Endothelial cell of hepatic sinusoid (primary cell): ENCODE results near the gene CAPN12.

Experiments used
- in situ Hi-C: cut with HindIII; loops from 2 replicates; pipeline ENCODE4 v1.10.0; 2017; ENCODE audit warnings: low sequenced_read_pairs

The CAPN12 gene

DNA sequence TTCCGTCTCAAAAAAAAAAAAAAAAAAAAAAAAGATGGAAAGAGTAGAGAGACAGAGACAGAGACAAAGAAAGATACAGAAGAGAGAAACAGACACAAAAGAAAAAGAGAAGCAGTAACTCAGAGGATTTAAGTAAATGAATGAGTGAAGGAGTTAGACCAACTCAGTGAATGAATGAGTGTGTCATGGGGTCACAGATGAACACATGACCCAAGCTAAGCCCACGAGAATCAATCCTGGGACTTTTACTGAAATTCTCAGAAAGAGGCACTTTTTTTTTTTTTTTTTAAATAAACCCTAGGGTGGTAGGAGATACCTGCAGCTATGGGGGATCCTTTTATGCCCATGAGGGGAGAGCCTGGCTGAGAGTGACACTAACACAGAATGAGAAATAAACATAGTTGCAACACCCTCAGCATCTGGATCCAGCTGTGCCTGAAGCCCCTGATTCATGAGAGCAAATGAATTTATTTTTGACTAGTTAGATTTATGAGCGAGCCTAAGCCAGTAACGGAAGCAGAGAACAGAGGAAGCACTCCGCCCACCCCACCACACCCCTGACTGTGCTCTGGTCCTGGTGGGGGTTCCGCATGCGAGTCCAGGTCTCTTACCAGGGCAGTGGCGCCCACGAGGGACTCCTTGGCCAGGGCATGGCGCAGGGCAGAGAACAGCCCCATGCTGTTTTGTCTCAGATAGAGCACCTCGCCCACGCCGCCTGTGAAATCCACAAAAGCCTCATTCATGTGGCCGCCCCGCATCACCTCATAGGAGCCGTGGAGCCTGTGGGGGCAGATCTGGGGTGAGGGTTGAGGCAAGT lies 4.6 kb downstream of the CAPN12 start:
- in situ Hi-C loops = no loop called here

DNA sequence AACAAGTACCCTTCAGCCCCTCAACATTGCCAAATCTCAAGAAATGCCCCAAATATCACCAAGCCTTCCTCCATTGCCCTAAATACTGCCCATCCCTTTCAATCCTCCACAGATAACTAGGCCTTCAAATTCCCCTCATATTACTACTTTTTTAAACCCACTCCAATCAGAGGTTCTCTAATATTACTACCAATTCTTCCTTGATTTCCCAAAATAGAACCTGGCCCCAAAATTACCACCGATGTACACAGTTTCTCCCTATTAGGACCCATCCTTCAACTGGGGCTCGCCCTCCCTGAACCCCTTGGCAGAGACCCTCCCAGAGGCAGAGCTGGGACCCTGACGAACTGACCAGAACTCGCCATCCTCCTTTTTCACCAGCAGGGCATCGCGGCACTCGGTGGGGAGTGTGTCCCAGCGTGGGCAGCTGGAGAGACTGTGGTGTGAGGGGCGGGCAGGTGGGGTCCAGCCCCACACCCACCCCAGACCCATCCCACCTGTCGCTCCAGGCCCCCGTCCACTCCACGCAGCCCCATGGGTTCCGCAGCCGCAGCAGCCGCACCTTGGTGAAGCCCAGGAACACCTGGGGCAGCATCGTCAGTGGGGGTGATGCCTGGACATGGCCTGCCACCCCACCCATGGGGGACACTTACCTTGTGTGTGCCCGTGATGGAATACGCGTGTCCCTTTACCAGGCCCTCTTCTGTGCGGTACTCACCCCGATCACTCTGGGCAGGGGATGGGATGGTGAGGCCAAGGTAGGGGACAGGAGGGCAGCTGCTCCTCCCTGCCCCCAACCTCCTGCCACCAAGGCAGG lies 6.1 kb downstream of the CAPN12 start:
- in situ Hi-C loops = no loop called here

DNA sequence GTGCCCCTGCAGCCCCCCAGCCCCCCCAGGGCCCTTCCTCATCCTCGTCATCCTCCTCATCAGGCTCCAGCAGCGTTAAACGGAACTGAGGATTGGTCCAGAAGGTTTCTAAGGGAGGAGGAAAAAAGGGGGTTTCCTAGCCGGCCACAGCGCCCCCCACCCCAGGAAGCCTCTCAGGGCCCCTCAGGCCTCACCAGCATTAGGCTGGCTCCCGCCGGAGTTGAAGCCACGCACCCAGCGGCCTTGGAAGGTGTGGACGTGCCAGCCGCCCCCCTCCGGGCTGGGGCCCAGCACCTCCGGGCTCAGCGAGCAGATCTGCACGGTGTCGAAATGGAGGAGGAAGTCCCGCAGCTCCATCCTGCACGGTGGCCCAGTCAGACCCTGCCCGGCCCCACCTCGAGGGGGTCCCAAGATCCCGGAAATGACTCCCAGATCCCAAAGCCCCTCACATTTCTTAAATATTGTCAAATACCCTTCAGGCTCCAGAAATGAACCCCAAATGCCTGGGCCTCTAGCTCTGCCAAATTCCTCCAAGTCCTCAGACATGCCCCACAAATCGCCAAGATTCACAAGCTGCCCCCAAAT lies 6.9 kb downstream of the CAPN12 start:
- in situ Hi-C loops = no loop called here

DNA sequence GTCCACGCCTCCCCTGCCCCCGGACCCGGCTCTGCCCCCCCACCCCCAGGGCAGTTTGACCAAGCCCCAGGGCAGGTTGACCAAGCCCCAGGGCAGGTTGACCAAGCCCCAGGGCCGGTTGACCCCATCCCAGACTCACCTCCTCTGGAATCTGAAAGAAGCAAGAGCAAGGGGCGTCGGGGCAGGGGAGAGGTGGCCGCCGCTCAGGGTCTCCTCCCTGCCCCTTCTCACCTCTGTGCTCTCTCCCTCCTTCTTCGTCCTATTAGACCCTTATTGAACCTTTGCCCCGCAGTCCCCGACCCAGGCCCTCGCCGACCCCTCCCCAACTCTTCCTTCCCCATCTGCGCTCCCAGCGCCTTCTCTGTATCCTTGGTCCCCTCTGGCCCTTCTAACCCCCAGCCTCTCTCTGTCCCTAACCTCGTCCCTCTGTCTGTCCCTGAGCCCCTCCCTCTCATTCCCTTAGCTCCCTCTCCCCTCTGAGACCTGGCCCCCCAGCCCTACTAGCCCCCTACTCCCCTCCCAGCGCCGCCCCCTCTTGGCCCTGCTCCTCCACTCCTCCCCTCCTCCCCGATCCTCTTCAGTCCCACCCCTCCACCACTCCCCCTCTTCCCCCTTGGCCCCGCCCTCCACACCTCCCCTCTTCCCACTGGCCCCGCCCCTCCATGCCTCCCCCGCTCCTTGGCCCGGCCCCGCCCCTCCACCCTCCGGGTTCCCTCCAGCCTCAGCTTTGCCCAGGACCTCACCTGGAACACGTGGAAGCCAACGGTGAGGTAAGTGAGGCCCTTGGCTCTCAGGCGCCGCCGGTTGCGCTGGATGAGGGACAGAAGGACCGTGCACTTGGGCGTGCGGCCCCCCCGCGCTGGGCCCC lies 7.6 kb downstream of the CAPN12 start:
- in situ Hi-C loops = no loop called here

DNA sequence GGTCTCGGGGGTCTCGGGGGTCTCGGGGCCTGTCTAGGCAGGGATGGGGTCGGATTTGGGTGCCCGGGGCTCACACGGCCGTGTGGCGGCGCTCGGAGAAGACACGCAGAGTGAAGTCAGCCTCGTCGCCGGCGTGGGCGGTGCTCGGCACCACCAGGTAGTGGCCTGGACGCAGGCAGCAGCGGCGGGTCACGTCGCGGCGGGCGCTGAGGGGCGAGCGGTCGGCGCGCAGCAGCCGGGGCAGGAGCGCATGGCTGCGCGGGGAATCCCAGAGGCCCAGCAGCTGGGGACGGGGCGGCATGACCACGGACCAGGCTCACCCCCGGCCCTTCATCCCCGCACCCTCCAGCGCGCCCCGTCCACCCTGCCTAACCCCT lies 8.2 kb downstream of the CAPN12 start:
- in situ Hi-C loops = no loop called here

DNA sequence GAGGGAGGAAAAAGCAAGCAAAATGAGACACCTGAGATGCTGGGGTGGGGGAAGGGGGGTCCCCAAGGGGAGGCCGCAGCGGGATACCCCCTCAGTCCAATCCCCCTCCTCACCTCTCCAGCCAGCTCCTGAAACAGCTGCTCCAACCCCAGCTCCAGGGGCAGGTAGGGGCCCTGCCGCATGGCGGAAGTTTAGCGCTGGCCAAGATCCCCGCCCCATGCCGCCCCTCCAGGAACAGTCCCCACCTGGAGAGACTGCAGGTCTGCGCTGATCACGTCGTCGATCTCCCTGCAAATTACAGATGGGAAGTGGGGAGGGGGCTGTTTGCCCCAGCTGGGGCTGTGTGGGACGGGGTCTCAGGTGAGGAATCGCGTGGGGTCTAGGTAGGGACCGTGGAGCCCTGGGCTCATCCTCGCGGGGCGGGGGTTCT lies 9.0 kb downstream of the CAPN12 start:
- in situ Hi-C loops = no loop called here

DNA sequence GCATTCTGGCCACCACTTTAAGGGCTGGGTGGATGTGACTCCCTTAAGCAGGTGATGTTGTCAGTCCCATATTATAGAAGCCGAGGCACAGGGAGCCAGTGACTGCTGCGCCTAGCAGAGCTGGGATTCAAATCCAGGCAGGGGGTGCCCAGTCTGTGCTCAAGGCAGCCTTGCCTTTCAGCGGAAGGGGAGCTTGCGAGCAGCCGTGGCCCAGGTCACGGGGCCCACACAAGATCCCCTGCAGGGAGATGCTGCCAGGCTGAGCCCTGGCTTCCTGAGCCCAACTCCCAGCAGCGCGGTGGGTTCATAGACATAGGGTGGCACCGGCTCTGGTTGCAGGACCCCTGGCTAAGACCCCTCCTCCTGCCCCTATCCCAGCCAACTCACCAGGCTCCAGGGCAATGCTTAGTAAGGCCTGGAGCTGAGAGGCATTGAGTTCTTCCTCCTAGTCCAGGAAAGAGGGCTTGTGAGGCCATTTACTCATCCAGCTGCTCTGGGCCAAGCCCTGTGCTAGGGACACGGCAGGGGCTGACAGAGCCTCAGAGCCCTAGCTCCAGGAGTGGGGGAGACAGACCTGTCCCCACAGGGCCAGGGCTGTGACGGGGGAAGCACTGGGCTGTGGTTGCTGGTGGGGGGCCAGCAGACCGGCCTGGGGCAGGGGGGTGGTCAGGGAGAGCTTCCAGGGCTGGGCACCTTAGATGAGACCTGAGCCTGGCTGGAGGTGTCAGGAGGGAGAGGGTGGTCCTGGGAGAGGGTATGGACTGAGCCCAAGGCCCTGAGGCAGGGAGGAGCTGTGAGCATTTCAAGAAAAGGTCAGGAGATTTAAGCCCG lies 9.6 kb downstream of the CAPN12 start:
- in situ Hi-C loops = no loop called here

DNA sequence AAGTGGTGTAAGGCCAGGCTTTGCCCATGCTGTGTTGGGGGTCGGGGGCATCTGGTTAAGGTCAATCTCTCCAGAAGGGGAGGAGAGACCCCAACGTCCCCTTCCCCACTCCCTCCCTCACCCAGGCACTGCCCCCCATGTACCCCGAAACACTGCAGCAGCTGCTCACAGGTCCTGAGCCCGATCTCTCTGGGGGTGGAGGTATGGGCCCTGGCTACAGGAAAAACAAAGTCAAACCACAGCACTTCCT lies 10.2 kb downstream of the CAPN12 start:
- in situ Hi-C loops = no loop called here

DNA sequence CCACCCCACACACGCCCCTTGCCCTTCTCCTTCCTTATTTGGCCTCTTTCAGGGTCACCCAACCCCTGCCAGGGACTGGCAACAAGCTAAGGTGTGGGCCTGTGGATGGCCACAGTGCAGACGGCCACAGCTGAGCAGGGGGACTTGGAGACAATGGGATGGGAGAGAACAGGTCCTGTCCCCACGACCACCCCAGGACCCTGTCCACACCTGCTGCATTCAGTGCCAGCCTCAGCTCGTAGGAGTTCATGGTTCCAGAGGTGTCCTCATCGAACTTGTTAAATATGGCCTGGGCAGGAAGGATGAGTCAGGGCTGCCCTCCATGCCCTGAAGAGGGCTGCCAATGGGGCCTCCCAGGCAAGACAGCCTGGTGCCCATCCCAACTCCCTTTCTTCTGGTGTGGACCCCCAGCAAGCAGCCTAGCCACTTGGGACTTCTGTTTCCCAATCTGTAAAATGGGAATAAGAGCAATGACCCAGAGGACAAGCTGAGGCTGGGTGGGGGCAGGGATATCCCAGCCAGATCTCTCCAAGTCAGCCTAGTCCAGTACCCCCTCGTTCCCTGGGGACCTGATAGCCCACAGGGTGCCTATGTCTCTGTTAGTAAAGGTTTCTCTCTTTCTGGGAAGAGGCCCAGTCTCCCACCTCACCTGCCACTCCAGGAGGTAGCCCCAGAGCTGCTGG lies 10.6 kb downstream of the CAPN12 start:
- in situ Hi-C loops = no loop called here

DNA sequence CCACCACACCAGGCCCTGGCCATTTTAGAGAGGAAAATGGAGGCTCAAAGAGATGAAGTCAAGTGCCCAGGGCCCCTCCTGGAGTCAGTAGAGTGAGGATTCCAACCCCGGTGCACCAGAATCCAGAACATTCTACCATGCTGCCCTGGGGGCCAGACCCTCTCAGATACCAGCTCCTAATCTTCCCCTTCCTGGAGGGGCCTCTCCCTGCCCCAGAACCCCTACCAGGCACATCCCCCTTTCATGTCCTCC lies 11.1 kb downstream of the CAPN12 start:
- in situ Hi-C loops = no loop called here

DNA sequence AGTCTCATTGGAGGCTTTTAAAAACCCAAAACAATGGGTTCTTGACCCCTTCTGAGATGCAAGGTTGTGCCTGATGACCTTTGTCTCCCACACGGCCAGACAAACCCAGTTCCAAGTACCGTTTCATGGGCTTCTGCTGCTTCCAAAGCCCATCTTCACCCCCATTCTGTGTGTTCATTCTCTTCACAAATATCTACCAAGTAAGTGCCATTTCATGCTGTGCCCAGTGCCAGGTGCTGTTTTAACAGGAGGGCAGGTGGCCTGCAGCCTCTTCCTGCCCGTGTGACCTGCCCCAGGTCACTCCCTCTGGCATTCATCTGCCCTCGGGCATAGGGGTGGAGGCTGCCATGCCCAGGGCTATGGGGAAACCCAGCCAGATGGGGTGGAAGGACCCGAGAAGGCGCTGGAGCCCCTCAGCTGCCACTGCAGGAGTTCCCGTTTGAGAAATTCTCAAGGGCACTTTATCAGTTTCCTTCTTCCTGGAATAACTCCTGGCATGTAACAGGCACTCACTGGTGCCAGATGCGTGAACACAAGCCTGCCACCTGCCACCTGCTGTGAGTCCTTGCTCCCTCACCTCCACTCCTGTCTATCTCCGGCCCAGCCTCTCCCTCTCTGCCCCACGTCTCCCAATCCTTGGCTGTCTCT lies 12.5 kb downstream of the CAPN12 start:
- in situ Hi-C loops = no loop called here

DNA sequence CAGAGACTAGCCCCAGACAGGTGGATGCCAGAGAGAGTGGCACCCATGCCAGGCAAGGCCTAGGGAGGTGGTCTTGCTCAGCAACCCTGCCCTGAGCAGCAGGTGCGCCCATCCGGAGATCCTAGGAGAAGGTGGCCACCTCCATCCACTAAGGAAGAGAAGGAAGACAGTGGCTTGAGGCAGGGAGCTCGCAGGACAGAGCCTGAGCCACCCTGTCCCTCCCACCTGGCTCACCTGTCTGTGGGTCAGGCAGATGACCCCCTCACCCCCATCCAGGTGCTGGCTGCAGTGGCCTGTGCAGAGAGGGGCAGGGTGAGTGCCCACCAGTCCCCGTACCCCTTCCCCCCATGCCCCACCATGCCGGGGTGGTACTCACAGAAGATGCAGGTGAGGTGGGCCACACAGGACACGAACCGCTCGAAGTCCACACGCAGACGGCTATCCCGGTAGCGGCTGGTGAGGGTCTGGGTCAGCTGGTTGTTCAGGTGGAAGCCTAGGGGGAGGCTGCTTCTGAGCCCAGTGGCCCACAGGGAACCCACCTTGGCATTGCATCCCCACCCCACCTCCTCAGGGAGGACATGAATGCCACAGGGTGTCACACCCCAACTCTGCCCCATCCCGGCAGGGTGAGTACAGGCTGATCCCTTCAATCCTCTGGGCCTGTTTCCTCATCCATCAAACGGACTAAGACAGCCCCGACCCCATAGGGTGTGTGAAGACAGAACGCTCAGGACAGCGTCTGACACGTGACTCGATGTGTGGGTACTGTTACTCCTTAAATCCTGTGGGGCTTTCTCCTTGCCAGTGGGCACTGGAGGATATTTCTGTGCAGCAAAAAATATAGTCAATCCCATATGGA lies 13.3 kb downstream of the CAPN12 start:
- in situ Hi-C loops = no loop called here

DNA sequence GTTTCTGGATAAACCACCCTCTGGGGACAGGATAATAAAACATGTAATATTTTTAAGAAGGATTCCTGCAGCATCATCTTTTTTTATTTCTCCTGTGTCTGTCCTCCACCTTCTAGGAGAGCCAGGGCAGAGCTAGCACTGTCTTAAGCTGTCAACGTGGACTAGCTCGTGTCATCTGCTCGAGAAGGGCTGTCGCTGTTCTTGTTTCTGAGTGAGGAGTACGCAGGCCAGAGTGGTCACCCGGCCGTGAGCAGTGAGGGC lies 13.9 kb downstream of the CAPN12 start:
- in situ Hi-C loops = no loop called here

DNA sequence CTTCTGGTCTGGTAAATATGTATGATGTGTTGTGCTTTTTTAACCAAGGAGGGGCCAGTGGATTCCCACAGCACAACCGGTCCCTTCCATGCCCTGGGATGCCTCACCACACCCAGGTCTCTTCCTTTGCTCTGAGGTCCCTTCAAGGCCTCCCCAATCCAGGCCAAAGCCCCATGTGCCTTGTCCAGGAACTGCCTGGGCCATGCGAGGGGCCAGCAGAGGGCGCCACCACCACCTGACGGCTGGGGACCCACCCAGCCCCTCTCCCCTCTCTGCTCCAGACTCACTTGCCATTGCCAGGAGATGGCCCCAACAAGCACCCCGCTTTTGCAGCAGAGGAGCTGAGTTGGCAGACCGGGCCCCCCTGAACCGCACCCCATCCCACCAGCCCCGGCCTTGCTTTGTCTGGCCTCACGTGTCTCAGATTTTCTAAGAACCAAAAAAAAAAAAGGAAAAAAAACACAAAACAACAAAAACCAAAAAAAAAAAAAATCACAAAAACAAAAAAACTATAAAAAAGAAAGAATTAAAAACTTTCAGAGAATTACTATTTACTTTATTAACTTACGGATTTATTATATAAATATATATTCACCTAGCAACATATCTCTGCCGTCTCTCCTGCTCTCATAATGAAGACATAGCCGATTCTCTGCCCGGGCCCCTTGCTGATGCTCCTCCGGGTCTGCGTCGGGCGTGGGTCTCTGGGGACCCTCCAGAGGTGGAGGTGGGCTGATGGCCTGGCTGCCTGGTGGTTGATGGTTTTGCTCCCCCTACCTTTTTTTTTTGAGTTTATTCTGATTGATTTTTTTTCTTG lies 14.4 kb downstream of the CAPN12 start:
- in situ Hi-C loops = no loop called here

DNA sequence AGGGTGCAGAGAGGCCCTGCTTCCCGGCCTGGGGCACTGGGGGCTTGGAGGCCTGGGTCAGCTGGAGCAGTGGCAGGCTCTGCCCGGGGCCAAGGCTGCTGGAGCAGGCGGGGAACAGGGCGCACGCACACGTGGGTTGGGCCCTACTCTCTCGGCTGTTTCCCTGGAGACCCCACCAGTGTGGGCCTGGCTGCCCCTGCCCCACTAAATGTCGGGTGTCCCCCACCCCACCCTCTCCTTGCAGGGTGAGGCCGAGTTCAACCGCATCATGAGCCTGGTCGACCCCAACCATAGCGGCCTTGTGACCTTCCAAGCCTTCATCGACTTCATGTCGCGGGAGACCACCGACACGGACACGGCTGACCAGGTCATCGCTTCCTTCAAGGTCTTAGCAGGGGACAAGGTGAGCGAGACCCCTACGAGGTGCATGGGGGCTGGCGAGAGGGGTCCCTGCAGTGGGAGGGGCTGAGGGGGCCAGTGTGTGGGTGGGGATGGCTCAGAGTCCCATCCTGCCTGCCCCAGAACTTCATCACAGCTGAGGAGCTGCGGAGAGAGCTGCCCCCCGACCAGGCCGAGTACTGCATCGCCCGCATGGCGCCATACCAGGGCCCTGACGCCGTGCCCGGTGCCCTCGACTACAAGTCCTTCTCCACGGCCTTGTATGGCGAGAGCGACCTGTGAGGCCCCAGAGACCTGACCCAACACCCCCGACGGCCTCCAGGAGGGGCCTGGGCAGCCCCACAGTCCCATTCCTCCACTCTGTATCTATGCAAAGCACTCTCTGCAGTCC lies 15.3 kb downstream of the CAPN12 start:
- in situ Hi-C loops = no loop called here

DNA sequence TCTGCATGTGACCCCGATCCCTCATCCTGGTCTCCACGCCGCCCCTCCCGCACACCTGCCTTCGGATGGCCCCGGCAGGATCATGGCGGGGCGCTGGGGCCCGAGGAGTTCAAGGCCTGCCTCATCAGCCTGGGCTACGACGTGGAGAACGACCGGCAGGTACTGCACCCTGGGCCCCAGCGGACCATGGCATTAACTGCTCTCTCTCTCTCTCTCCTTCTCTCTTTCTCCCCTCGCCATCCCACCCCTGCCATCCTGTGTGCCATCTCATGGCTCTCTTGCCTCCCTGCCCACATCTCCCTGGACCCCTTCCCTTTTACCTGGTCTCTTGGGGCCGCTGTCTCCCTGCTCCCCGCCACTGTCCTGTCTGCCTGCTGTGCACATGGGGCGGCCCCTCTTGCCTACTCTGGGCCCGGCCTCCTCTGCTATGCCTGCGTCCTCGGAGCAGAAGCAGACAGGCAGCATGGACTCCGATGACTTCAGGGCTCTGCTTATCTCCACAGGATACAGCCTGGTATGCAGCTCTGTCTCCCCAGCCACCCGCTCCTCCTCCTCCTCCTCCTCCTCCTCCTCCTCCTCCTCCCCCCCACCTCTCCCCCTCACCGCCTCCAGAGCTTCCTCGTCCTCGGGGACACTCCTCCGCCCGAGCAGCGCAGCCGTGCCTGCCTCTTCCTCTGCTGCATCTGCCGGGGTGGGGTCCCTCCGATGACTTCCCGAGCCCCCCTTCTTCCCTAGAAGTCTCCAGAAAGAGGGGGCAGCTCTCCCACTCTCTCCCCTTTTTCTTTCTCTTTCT lies 16.2 kb downstream of the CAPN12 start:
- in situ Hi-C loops = no loop called here
